GM19238 (cell line): ENCODE data around the gene IPMK.
"Not testable (repeated sequence)": the region's sequence is repeated elsewhere in the genome, so short reads cannot be mapped to it uniquely, and the experiment has no call there.

Experiments
- DNase-seq: peaks from one replicate; pipeline ENCODE4 v3.0.0; 2011; ENCODE audit warnings: low spot score; ENCODE audit not compliant: insufficient read length

Gene IPMK

GRCh38 chr10:58268454-58268945 is 806 bp upstream of the IPMK start:
- no peak for DNase-seq

GRCh38 chr10:58266826-58267712 is 625 bp downstream of the IPMK start:
- no peak for DNase-seq

DNA sequence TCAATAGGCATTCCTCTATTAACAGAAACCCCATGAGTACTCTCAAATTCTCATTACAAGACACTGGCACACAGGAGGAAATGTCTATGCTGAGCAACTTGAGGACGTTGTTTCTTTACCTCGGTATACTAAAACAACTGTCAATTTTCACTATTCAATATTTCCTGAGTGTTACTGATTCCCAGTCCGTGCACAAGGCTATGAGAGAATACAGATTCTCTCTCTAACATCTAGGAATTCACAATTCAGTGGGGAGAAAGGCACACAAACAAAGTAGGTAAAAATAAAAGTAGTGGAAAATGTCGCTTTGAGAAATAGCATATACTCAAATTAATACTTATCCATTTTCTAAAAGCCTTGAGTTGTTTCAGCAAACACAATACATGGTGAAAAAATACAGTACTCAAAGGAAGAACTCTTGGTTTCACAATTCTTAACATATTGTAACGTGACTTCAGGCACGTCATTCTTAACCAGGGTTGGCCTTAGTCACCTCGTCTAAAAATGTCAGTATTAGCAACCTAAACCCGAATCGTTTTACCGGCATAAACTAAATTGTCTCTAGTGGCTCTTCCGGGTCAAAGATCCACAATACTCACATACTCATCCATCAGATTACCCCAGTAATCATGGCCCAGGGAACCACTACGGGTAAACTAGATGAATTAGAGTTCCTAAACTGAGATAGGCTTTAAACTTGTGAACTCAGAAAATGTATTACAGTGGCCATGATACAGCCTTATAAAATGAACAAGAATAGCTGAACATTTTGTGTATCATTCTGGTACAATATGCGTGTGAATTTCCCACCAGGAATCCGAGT is 1.5 kb downstream of the IPMK start:
- DNase-seq, result no peak

DNA sequence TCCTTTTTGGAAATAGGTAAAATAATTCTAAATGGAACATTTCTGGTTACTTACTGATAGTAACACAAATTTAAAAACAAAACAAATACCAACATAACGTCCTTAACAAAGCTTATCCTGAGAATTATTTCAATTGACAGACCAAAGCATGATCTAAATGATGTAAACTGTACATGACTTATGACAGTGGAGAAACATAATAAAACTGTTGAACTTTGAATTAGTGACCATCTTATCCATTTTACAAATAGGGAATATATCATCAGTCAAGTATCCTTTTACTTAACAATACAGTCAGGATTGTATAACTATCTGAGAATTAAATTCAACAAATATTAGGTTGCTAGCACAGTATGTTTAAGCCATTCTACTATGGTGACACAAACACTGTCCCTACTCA is 2.4 kb downstream of the IPMK start:
- DNase-seq, result no peak

DNA sequence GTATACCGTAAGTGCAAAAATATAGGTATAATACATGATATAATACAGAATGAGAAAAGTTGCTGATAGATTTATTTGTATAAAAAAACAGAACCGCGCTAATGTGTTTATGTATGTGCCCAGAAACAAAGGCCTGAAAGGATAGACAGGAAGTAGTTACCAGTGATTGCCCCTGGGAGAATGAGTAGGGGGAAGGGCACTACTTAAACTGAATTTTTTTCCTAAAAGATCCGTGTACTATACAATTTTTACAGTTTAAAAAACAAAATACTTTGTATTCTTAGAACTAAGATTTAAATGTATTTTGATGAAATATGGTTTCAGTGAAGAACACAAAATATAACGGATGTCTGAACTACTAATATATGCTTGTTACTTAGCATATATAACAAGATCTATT is 2.9 kb downstream of the IPMK start:
- DNase-seq, result no peak

- no peak for DNase-seq
Measured at GRCh38 chr10:58262766-58263165, 4.9 kb downstream of the IPMK start.

DNA sequence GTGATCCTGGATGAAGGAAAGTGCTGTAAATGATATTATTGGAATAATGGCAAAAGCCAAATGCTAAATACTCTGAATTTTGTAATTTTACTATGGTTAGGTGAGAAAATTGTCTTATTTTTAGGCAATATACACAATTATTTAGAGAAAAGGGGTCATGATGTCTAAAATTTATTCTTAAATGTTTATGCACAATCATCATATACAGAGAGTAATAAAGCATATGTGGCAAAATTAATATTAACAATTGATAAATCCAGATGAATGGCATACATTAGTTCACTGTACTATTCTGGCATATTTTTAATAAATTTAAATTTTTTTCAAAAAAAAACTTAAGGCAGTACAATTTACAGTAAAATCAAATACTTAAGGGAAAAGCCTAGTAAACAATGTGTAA is 7.4 kb downstream of the IPMK start:
- DNase-seq, result no peak

DNA sequence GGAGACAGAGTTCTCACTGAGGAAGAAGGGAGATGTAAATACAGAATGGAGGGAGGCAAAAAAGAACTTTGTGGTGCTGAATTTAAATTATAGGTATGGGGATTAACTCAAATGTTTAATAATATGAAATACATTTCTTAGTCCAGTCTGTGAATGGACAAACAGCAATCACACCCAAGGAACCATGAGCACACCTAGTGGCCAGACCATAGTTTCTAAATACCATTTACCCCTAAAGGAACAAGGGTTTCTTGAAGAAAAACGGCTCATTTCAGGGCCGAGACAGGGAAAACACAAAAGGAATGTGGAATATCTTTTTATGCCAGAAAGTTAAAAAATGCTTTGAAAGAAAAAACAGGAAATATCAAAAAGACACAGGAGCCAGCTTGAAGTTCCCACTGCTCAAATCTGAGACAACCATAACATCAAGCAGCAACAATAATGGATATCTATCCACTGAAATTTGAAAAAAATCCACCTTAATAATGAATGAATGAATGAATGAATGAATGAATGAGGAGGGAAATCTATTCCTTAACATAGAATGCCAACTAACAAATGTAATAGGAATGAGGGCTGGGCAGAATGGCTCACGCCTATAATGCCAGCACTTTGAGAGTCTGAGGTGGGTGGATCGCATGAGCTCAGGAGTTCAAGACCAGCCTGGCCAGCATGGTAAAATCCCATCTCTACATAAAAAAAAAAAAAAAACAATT is 8.6 kb downstream of the IPMK start:
- DNase-seq, result no peak

DNA sequence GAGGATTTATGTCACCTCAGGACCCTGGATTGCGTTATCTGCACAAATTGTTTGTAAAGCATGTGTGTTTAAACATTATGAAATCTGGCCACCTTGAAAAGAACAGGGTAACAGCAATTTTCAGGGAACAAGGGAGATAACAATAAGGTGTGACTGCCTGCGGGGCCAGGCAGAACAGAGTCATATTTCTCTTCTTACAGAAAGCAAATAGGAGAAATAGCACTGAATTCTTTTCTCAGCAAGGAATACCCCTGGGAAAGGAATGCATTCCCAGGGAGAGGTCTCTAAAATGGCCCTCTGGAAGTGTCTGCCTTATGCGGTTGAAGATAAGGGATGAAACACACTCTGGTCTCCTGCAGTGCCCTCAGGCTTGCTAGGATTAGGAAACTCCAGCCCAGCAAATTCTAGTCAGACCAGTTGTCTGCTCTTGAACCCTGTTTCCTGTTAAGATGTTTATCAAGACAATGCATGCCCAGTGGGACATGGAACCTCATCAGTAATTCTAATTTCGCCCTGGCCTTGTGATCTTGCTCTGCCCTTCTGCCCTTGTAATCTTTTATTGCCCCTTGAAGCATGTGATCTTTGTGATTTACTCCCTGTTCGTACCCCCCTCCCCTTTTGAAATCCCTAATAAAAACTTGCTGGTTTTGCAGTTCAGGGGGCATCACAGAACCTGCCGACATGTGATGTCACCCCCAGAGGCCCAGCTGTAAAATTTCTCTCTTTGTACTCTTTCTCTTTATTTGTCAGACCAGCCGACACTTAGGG is 11.5 kb downstream of the IPMK start:
- DNase-seq, result not testable (repeated sequence)

- no peak for DNase-seq
Measured at GRCh38 chr10:58254644-58255043, 13.1 kb downstream of the IPMK start.

DNA sequence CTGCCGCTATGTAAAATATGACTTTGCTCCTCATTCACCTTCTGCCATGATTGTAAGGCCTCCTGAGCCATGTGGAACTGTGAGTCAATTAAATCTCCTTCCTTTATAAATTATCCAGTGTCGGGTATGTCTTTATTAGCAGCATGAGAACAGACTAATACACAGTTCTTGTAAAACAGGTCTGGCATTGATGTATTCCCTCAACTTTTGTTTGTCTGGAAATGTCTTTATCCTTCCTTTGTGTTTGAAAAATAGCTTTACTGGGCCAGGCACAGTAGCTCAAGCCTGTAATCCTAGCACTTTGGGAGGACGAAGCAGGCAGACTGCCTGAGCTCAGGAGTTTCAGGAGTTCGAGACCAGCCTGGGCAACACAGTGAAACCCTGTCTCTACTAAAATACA is 14.5 kb downstream of the IPMK start:
- DNase-seq, result no peak

- DNase-seq, result not testable (repeated sequence)
Measured at GRCh38 chr10:58244666-58245065, 23.0 kb downstream of the IPMK start.

DNA sequence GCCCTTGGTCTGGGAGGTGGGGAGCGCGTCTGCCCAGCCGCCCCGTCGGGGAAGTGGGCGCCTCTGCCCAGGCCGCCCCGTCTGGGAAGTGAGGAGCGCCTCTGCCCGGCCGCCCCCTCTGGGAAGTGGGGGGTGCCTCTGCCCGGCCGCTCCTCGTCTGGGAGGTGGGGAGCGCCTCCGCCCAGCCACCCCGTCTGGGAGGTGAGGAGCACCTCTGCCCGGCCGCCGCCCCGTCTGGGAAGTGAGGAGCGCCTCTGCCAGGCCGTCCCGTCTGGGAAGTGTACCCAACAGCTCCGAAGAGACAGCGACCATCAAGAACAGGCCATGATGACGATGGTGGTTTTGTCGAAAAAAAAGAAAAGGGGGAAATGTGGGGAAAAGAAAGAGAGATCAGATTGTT is 23.5 kb downstream of the IPMK start:
- DNase-seq, result not testable (repeated sequence)

- not testable (repeated sequence) for DNase-seq
Measured at GRCh38 chr10:58243801-58244200, 23.9 kb downstream of the IPMK start.

- no peak for DNase-seq
Measured at GRCh38 chr10:58243269-58243668, 24.4 kb downstream of the IPMK start.

- no peak for DNase-seq
Measured at GRCh38 chr10:58241346-58241745, 26.3 kb downstream of the IPMK start.

DNA sequence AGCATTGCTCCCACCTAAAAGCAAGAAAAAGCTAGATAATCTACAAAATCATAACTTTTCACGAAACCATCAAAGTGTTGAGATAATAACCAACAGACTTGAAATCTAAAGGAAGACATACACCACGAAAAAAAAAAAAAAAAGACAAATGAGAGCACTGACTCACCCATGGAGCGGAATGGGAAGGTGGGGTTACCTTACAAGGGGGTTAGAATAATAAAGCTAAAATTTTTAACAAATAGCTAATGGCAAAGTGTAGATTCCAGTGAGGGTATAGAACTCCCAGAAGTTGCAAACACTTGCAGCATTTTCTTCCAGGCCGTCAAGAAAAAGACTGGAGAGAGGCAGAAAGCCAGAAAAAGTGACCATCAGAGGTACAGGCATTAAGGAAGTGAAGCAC is 27.2 kb downstream of the IPMK start:
- no peak for DNase-seq

- DNase-seq, result no peak
Measured at GRCh38 chr10:58239561-58240169, 28.0 kb downstream of the IPMK start.

DNA sequence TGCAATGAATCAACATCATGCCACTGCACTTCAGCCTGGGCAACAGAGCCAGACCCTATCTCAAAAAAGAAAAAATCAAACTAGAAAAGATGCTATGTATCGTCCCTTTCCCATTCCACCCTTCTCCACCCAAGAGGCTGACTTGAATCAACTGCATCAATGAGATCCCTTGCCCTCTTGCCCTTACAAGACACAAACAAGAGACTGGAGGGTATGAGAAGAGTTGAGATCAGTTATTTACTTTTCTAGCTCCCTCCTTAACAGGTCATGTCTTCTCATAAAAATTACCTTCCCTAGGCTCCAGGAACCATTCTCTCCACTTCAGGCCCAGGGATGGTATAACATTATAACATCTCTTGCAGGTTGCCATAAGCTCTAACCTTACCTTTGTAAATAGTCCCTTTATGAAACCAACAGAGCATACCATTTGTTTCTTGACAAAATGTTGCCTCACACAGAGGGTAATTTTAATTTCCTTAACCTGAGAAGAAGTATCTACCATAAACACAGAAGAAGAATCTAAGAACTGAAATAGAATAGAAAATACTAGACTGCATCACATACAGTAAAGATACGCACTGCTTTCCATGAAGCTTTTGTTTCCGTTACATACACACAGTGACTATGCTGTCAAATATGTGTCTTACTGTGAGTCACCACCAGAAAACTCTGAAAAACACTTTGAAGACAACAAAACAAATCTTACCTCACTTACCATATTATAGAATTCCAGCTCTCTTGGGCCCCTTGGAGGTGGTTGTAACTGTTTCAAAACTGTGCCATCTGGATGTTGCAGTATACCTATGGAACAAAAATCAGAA is 30.5 kb downstream of the IPMK start:
- DNase-seq, result no peak

- not testable (repeated sequence) for DNase-seq
Measured at GRCh38 chr10:58229856-58230255, 37.8 kb downstream of the IPMK start.
